GM20000 (cell line): ENCODE measurements around the gene LRRC14B.

Experiments
- DNase-seq: peaks from one replicate; pipeline ENCODE4 v3.0.0; 2012; ENCODE audit warnings: low spot score
- TF ChIP-seq, protein P1 (sequence below): IDR thresholded peaks from 2 replicates; pipeline ENCODE4 v1.5.1; 2012; ENCODE audit warnings: mild to moderate bottlenecking, control low read depth; ENCODE audit errors: extremely low read depth, missing control alignments

LRRC14B gene

DNA sequence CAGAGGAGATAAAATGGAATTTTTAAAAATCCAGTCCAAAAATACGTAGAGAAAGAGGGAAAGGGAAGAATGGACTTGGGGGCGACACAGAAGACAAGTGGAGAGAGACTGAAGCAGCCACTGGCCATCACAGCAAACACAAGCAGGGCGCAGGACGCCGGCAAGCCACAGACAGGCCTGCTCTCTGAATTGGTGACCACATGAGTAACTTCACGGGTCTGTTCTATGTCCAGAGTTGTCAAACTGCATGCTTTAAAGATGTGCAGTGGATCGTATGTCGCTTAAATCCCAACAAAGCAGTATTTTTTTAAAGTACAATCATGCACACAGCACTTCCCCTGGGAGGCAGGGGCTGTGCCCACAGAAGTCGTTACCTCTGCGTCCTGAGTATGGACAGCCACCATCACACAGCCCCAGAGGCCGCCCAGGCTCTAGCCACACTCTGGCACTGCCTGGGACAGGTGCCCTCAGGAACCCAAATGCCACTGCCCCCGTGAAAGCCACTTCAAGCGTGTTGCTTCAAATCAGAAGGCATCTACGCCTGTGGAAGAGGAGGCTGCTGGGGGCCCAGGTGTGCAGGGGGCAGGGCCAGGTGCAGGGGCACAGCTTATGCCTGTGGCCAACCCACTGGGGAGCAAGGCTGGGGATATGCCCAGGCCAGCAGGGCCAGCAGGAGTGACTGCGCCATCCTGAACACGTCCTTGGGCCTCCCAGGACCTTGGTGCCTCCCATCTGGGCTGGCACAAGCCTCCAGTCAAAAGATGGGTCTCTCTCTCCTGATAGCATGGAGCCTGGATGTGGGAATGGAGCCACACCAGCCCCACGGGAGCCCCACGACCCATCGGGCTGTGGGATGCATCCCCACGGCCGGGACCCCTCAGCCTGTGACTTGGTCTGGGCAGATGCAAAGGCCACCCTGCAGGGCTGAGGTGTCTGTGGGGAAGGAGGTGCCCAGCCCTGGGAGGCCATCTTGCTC is 5.9 kb upstream of the LRRC14B start:
- TF ChIP-seq, protein P1, sequence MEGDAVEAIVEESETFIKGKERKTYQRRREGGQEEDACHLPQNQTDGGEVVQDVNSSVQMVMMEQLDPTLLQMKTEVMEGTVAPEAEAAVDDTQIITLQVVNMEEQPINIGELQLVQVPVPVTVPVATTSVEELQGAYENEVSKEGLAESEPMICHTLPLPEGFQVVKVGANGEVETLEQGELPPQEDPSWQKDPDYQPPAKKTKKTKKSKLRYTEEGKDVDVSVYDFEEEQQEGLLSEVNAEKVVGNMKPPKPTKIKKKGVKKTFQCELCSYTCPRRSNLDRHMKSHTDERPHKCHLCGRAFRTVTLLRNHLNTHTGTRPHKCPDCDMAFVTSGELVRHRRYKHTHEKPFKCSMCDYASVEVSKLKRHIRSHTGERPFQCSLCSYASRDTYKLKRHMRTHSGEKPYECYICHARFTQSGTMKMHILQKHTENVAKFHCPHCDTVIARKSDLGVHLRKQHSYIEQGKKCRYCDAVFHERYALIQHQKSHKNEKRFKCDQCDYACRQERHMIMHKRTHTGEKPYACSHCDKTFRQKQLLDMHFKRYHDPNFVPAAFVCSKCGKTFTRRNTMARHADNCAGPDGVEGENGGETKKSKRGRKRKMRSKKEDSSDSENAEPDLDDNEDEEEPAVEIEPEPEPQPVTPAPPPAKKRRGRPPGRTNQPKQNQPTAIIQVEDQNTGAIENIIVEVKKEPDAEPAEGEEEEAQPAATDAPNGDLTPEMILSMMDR = no peak
- no peak for DNase-seq

DNA sequence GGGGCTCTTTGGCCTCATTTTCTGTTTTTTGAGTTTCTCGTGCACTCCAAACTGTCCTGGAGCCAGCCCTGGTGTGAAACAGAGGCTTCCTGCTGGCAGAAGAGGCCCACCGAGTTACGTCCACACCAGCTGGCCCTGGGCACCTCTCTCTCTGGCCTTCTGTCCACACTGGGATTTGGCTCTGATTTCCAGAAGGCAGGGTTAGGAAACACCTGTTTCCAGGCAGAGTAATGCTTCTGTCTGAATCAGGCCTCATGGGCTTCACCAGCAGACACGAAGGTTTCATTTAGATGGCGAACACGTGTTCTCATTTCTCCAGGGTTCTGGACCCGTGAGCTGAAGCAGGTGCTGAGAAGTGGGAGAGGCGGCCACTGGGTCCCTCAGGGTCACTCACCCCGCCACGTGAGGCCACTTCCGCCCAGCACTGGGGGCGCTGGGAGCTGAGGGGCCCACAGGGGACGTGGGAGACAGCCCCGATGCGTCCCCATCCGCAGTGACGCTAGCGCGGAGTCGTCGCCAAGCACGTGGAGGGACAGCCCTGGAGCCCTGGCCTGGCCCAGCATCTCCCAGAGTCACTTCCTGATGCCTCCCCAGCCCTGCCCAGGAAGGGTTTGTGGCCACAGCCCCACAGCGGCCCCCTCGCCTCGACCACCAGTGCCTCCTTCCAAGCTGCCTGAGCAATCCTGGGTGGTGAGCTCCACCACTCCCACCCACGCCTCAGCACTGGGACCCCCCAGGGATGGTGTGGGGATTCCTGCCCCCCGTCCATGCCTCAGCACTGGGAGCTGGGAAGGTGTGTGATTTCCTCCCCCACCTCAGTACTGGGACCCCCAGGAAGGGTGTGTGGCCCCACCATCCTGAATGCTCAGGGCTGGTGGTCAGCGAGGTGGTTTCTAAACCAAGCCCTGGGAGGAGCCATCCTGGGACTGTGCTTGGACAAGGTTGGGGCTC is 4.9 kb upstream of the LRRC14B start:
- DNase-seq = no peak
- TF ChIP-seq, protein P1 = no peak

DNA sequence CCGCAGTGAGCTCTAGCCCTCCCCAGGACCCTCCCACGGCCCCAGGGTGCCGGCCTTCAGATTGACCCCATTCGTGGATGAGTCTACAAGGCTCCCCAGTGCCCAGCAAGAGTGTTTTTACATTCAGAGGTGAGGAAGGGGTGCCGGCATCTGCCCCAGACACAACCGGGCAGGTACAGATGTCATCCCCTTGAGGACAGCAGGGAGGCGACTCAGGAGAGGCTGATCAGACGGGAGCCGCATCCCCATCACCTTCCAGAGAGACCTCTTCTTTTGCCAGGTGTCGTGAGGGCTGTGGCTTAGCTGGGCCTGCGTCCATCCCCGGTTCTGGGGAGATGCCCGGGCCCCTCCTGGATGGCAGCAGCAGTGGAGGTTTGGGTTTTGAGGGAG is 4.3 kb upstream of the LRRC14B start:
- no peak for DNase-seq

DNA sequence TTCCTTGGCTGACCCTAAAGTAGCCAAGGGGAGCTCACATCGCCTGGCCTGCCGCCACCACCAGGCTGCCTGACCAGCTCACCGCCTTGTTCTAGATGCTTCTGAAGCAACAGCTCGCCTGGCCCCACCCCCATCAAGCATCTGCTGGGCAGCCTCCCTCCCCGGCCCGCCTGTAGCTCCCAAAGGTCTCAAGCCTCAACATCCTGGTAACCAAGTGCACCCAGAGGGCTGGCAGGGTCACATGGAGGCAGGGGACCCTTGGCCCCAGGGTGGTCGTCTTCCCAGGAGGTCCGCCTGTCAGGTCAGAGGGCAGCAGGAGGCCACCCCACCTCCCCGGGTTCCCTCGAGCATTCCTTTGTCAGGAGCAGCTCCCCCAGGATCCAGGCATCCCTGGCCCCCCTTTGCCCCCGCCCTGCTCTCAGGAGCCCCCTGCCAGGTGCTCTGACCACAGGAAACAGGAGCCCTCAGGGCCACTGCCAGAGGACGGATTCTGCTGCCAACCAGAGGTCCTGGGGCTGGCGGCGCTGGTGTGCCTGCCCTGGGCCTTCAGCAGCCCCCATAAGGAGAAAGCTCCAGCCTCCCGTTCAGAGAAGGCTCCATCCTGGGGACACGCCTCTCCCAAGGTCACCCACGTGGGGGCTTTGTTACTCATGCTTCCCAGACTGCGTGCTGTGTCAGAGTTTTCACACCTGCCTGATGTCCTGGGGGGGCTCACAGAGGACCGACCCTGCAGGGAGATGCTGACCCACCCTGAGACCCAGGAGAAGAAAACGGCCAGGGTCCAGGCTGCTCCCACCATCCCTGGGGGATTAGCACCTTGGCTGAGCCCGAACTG is 3.5 kb upstream of the LRRC14B start:
- TF ChIP-seq, protein P1 = no peak
- no peak for DNase-seq

More for the DNA sequence above, 4.3 kb upstream of the LRRC14B start:
- TF ChIP-seq, protein P1 = no peak

DNA sequence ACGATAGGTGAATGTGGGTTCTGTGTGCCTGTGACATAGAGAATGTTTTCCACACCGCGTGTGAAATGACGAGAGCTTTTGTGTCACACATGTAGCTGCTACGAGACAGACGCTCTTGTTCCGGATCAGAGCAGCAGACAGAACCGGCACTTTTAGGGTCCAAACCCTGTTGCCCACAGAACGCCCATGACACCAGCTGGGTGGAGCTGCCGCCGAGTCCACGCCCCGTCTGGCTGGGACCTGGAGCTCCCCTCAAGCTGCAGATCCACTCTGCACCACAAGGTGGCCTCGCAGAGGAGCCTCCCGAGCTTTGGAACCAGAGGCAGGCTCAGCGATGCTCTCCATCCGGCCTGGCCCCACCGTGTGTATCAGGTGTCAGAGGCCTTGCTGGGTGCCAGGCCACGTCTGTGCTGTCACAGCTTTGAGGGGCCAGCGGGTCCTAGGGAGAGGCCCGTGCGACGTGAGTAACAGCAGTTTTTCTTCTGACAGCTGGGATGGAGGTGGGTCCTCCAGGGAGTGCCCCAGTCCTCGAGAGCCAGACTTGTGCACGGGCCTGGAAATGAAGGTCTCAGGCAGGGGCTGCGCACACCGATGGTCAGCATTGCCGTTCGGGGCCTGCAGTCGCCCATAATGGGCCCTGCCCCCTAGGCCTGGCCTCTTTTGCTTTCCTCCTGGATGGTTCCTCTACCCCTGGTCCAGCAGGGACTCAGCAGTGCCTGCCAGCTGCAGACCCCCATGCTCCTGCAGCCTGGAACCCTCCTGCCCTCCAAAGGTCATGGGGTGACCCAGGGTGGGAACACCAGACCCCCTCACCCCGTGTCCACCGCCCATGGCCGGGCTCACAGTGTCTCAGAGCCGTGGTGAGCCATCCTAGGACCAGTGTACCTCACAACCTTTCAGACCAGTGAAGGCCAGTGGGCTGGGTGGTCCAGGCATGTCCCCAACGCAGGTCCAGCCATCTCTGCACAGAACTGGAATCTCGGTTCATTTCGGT is 2.5 kb upstream of the LRRC14B start:
- peak; percentile 96 for DNase-seq
- TF ChIP-seq, protein P1 = peak; percentile 88

DNA sequence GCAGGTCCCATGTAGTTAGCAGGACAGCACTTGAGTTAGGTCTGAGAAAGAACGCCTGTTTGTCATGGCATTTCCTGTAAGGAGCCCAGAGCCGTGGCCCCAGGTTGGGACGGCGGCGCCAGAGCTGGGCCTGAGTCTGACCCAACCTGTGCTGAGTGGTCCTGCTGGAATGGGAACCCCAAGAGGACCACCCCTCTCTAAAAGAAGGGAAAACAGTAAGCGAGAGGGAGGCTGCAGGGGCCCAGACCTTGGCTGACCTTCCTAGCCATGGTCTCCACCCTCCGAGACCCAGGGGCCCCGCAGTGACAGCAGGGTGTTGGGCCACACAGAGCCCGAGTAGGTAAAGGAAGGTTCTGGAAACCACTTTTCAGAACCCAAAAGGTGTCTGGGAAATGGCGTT is 1.8 kb upstream of the LRRC14B start:
- TF ChIP-seq, protein P1 = no peak
- DNase-seq = no peak
